ENCODE measurements around the gene ALDH1A1.

GRCh38 chr9:72984991-72985390 is 32.1 kb upstream of the ALDH1A1 start:
- TF ChIP-seq POLR2AphosphoS5 (IDR thresholded peaks at IDR 0.05; ENCODE audit: low read depth, low read length) (no peak), REST (IDR thresholded peaks at IDR 0.05; ENCODE audit: insufficient read depth in 1 of 2, low read depth in 2 of 2, low read length in 2 of 2) (no peak), TAF1 (IDR thresholded peaks at IDR 0.05; ENCODE audit: borderline replicate concordance, insufficient read depth, low read length) (no peak)
